HEK293 (cell line): Measurements from ENCODE around the gene RBPJL.

ENCODE experiments used
- KLF9 ChIP-seq: fragments of 450-650 bp; formaldehyde crosslinking; IDR thresholded peaks from 2 replicates; pipeline ENCODE4 v1.5.1; 2016; ENCODE audit warnings: missing biosample characterization, missing genetic modification characterization, low read depth
- RBAK ChIP-seq: fragments of 450-650 bp; formaldehyde crosslinking; IDR thresholded peaks from 2 replicates; pipeline ENCODE4 v1.5.1; 2016; ENCODE audit warnings: missing biosample characterization, missing genetic modification characterization
- TSHZ1 ChIP-seq: fragments of 450-650 bp; formaldehyde crosslinking; IDR thresholded peaks from 2 replicates; pipeline ENCODE4 v1.5.1; 2016; ENCODE audit warnings: missing biosample characterization, missing genetic modification characterization, borderline replicate concordance
- ZNF211 ChIP-seq: fragments of 450-650 bp; formaldehyde crosslinking; IDR thresholded peaks from 2 replicates; pipeline ENCODE4 v1.5.1; 2016; ENCODE audit warnings: low read depth, missing biosample characterization, missing genetic modification characterization
- ZSCAN30 ChIP-seq: fragments of 450-650 bp; IDR thresholded peaks from 2 replicates; pipeline ENCODE4 v1.5.1; 2018; ENCODE audit warnings: missing biosample characterization, mild to moderate bottlenecking, missing genetic modification characterization, moderate library complexity
- ZXDB ChIP-seq: fragments of 450-650 bp; formaldehyde crosslinking; IDR thresholded peaks from 2 replicates; pipeline ENCODE4 v1.5.1; 2016; ENCODE audit warnings: missing biosample characterization, missing genetic modification characterization
- TF ChIP-seq, protein P1 (sequence below): fragments of 450-650 bp; formaldehyde crosslinking; IDR thresholded peaks from 2 replicates; pipeline ENCODE4 v1.5.1; 2016; ENCODE audit warnings: missing biosample characterization, missing genetic modification characterization
- TF ChIP-seq, protein P2 (sequence below): fragments of 450-650 bp; formaldehyde crosslinking; IDR thresholded peaks from 2 replicates; pipeline ENCODE4 v1.5.1; 2016; ENCODE audit warnings: missing biosample characterization, missing genetic modification characterization

DNA sequence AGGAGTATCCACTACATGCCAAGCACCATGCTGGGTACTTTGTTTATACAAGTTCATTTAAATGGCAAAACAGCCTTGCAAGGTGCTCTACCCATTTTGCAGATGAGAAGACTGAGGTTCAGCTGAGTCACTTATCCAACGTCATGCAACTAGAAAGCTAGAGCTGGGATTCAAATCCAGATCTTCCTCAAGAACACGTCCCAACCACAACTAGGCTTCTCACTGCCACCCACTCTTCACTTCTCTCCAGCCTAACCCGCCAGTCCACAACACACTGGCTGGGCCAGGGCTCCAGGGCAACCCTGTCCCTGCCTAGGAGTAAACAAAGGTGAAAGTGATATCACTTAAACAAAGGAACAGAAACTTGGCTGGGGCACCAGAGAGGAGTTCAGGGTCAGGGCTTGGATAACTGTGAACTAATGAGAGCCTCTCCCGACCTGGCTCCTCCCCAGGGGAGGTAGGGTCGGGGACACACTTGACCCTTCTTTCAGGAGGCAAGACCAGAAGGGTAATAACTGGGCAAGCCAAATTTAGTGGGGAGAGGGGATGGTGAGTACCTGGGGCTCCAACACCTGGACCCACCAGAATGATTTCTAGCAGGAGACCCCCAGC lies 33.7 kb downstream of the RBPJL start:
- TF ChIP-seq, protein P1, sequence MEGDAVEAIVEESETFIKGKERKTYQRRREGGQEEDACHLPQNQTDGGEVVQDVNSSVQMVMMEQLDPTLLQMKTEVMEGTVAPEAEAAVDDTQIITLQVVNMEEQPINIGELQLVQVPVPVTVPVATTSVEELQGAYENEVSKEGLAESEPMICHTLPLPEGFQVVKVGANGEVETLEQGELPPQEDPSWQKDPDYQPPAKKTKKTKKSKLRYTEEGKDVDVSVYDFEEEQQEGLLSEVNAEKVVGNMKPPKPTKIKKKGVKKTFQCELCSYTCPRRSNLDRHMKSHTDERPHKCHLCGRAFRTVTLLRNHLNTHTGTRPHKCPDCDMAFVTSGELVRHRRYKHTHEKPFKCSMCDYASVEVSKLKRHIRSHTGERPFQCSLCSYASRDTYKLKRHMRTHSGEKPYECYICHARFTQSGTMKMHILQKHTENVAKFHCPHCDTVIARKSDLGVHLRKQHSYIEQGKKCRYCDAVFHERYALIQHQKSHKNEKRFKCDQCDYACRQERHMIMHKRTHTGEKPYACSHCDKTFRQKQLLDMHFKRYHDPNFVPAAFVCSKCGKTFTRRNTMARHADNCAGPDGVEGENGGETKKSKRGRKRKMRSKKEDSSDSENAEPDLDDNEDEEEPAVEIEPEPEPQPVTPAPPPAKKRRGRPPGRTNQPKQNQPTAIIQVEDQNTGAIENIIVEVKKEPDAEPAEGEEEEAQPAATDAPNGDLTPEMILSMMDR (tag by site-specific recombination), result no peak
- TF ChIP-seq ZSCAN30 (tag by site-specific recombination) (no peak), ZXDB (no peak), KLF9 (tag by site-specific recombination) (no peak), ZNF211 (tag by site-specific recombination) (no peak), RBAK (tag by site-specific recombination) (no peak), TSHZ1 (tag by site-specific recombination) (no peak)
- TF ChIP-seq, protein P2, sequence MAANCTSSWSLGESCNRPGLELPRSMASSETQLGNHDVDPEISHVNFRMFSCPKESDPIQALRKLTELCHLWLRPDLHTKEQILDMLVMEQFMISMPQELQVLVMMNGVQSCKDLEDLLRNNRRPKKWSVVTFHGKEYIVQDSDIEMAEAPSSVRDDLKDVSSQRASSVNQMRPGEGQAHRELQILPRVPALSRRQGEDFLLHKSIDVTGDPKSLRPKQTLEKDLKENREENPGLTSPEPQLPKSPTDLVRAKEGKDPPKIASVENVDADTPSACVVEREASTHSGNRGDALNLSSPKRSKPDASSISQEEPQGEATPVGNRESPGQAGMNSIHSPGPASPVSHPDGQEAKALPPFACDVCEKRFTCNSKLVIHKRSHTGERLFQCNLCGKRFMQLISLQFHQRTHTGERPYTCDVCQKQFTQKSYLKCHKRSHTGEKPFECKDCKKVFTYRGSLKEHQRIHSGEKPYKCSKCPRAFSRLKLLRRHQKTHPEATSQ, result no peak
